B cell (primary cell): Measurements from ENCODE around the gene CCDC85C. TPM values are rescaled to one million over a fixed set of nuclear protein-coding genes. Genes with fewer than 3 reads are reported as not detected.
A peak's percentile ranks its signal among the peaks of the same experiment; 100 is the strongest.

Experiments used
- ATAC-seq: fragments of 200-7000 bp; cut with Tn5 transposase; one replicate; pipeline ENCODE4 v1.10.0; 2021; ENCODE audit warnings: low read depth, mild to moderate bottlenecking, moderate number of reproducible peaks, moderate library complexity
- CTCF ChIA-PET: fragments of 350-600 bp; sonication (Branson Sonifier 250); formaldehyde crosslinking; loops from one replicate; lab custom pipeline; 2021; ENCODE audit warnings: antibody characterized with exemption, inconsistent platforms; lab: Charles Lee
- POLR2A ChIA-PET: fragments of 350-600 bp; sonication (Branson Sonifier 250); formaldehyde crosslinking; loops from one replicate; lab custom pipeline; 2021; ENCODE audit warnings: antibody characterized with exemption; lab: Charles Lee
- DNase-seq: peaks from one replicate; pipeline ENCODE4 v3.0.0; 2013
- H2AFZ ChIP-seq: 2 replicates; pipeline ENCODE4 v1.6.1; 2012; ENCODE audit warnings: mild to moderate bottlenecking, low read depth, low read length; ENCODE audit not compliant: insufficient read depth, poor library complexity, severe bottlenecking
- H3K27ac ChIP-seq, 2 donors: 1 replicate in 1 of 2; 2 replicates in 1 of 2; pipeline ENCODE4 v1.5.1; 2012 to 2013; ENCODE audit warnings: low read length in 2 of 2, mild to moderate bottlenecking in 2 of 2, moderate library complexity in 1 of 2
- H3K27me3 ChIP-seq, 4 experiments: fragments of 200-600 bp in 1 of 4; sonication (generic) in 1 of 4; replicated peaks in 1 of 4; 1 replicate in 2 of 4; 2 replicates in 2 of 4; pipeline versions ENCODE4 v1.6.1 to v1.7.0; 2013 to 2016; ENCODE audit warnings: low read length in 3 of 4, mild to moderate bottlenecking in 2 of 4, mixed read lengths in 1 of 4, moderate library complexity in 1 of 4; ENCODE audit not compliant: insufficient read depth in 4 of 4, control insufficient read depth in 3 of 4; ENCODE audit errors: control extremely low read depth in 1 of 4
- H3K36me3 ChIP-seq, 2 experiments: replicated peaks in 1 of 2; 1 replicate in 1 of 2; 2 replicates in 1 of 2; pipeline versions ENCODE4 v1.6.1 to v1.7.1; 2013; ENCODE audit warnings: low read length in 1 of 2; ENCODE audit not compliant: insufficient read depth in 2 of 2, control insufficient read depth in 1 of 2; ENCODE audit errors: control extremely low read depth in 1 of 2, extremely low read depth in 1 of 2
- H3K4me1 ChIP-seq, 2 donors: fragments of 200-600 bp in 1 of 2; sonication (generic) in 1 of 2; 1 replicate in 1 of 2; 2 replicates in 1 of 2; pipeline versions ENCODE4 v1.5.1 to v1.6.1; 2013 to 2017; ENCODE audit warnings: low read length in 2 of 2; ENCODE audit not compliant: control insufficient read depth in 2 of 2, insufficient read depth in 2 of 2
- H3K4me2 ChIP-seq: replicated peaks from 2 replicates; pipeline ENCODE3; 2012; ENCODE audit warnings: mild to moderate bottlenecking, low read depth, low read length; ENCODE audit not compliant: poor library complexity, severe bottlenecking
- H3K4me3 ChIP-seq, 5 experiments: fragments of 200-600 bp in 1 of 5; sonication (generic) in 1 of 5; 1 replicate in 3 of 5; 2 replicates in 2 of 5; pipeline versions ENCODE4 v1.5.1 to v1.7.0; 2011 to 2016; ENCODE audit warnings: low read length in 4 of 5, mild to moderate bottlenecking in 4 of 5, low read depth in 2 of 5, control low read depth in 1 of 5, moderate library complexity in 1 of 5; ENCODE audit not compliant: insufficient read depth in 1 of 5; ENCODE audit errors: control extremely low read depth in 1 of 5, extremely low read depth in 1 of 5
- H3K79me2 ChIP-seq: fragments of 200-600 bp; sonication (generic); one replicate; pipeline ENCODE4 v1.6.0; 2016; ENCODE audit warnings: low read length; ENCODE audit not compliant: control insufficient read depth, insufficient read depth
- H3K9ac ChIP-seq: fragments of 200-600 bp; sonication (generic); 2 replicates; pipeline ENCODE4 v1.6.1; 2017; ENCODE audit warnings: mild to moderate bottlenecking, low read length, moderate library complexity
- H3K9me3 ChIP-seq, 3 donors: one replicate each; pipeline versions ENCODE4 v1.6.1 to v1.7.1; 2013; ENCODE audit warnings: low read length in 2 of 3; ENCODE audit not compliant: control insufficient read depth in 2 of 3, insufficient read depth in 1 of 3; ENCODE audit errors: control extremely low read depth in 1 of 3
- H4K20me1 ChIP-seq: 2 replicates; pipeline ENCODE4 v1.6.0; 2012; ENCODE audit warnings: mild to moderate bottlenecking, low read length; ENCODE audit not compliant: insufficient read depth, control insufficient read depth, poor library complexity, severe bottlenecking
- H3K27ac Mint-ChIP-seq: one replicate; pipeline ENCODE4 v1.8.0; 2021; ENCODE audit warnings: mixed read lengths
- H3K27me3 Mint-ChIP-seq: one replicate; pipeline ENCODE4 v1.8.0; 2021; ENCODE audit warnings: mixed read lengths
- H3K4me1 Mint-ChIP-seq: one replicate; pipeline ENCODE4 v1.8.0; 2021; ENCODE audit warnings: mixed read lengths
- H3K4me3 Mint-ChIP-seq: one replicate; pipeline ENCODE4 v1.8.0; 2021; ENCODE audit warnings: mixed read lengths
- H3K9me3 Mint-ChIP-seq: one replicate; pipeline ENCODE4 v1.8.0; 2022; ENCODE audit warnings: mixed read lengths; ENCODE audit not compliant: insufficient read depth
- CTCF ChIP-seq: fragments of 200-600 bp; IDR thresholded peaks from one replicate; pipeline ENCODE4 v1.8.0; 2022; ENCODE audit warnings: antibody characterized with exemption, mild to moderate bottlenecking
- EZH2 ChIP-seq: IDR thresholded peaks from 2 replicates; pipeline ENCODE4 v1.6.1; 2012; ENCODE audit warnings: borderline replicate concordance, low read depth, mild to moderate bottlenecking, moderate library complexity, low read length; ENCODE audit not compliant: insufficient read depth, poor library complexity, severe bottlenecking
- WGBS: methylation state at CpG from one replicate; pipeline ENCODE4 v1.1.5; 2013; ENCODE audit warnings: missing lambda C conversion rate; ENCODE audit not compliant: insufficient coverage; 5-methylcytosine and 5-hydroxymethylcytosine counted together
- intact Hi-C: fragments of 100-400 bp; cut with micrococcal nuclease; formaldehyde crosslinking; loops from one replicate; pipeline ENCODE4 v1.10.0; 2022
- polyA plus RNA-seq: library from polyadenylated mRNA; depleted of rRNA; stranded (reverse); fragments of >200 nt; gene quantifications from 2 replicates; pipeline ENCODE4 v1.2.3, GENCODE V29; 2012
- total RNA-seq, 2 donors: library from RNA; stranded (reverse); fragments of 120-200 nt in 1 of 2; gene quantifications; 1 replicate in 1 of 2; 2 replicates in 1 of 2; pipeline versions ENCODE4 v1.2.3 to v1.2.4, GENCODE V29; 2013 to 2022

CCDC85C gene
- total and polyA plus RNA-seq, 2 donors (not counting 1 experiment from before 2014, with no cell fraction given) = 0.52 to 2.7 TPM

- 80% methylated on average over 9 of the region's 10 CpGs for WGBS
- Histone ChIP-seq H3K9me3 (no peaks in the 10 kb centered on the region), H3K4me2 (no peak overlapping the region), H3K27me3 (no peaks in the 10 kb centered on the region), H2AFZ (no peak overlapping the region), H4K20me1 (no peaks in the 10 kb centered on the region), H3K4me1 (peaks cover 0 to 8% of the 10 kb centered on the region in 2 donors), H3K79me2 (no peaks in the 10 kb centered on the region), H3K27ac (no peak overlapping the region), H3K36me3 (no peaks in the 10 kb centered on the region), H3K4me3 (no peak overlapping the region), H3K9ac (no peak overlapping the region)
- Mint-ChIP-seq H3K9me3 (no peaks in the 10 kb centered on the region), H3K4me3 (no peak overlapping the region), H3K27ac (no peak overlapping the region), H3K27me3 (peaks cover 3% of the 10 kb centered on the region), H3K4me1 (peaks cover 9% of the 10 kb centered on the region)
- DNase-seq (no peak), ATAC-seq (no peak)
- TF ChIP-seq EZH2 (no peak), CTCF (no peak)
- intact Hi-C loops = no loop called here
- ChIA-PET CTCF (no interaction called here), POLR2A (no interaction called here)
Observed at GRCh38 chr14:99596071-99596627, 7.9 kb downstream of the CCDC85C start.

DNA sequence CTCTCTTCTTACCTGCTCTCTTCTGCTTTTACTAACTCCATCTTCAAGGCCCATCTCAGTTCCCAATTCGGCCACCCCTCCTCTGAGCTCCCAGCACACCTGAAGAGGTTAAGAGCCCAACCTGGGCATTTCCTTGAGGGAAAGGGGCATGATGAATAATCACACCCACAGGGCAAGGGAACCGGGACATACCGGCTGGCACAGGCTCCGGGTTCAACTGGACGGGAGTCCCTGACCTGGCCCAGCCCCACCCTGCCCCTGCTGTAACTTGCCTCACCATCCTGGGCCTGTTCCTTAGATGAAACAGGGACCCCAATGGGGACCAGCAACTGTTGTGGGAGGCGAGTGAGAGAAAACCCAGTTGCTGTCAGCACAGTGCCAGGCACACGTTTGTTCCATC, 8.5 kb downstream of the CCDC85C start:
- no peak overlapping the region for H3K4me3 ChIP-seq
- peak overlapping the region; percentile 46 for H3K4me2 ChIP-seq
- Mint-ChIP-seq H3K4me3 (peak overlapping the region; percentile 26), H3K4me1 (peaks cover 9% of the 10 kb centered on the region), H3K9me3 (no peaks in the 10 kb centered on the region), H3K27ac (no peak overlapping the region), H3K27me3 (peaks cover 3% of the 10 kb centered on the region)
- H3K9ac ChIP-seq = no peak overlapping the region
- ChIA-PET POLR2A (no interaction called here), CTCF (no interaction called here)
- WGBS = 93% methylated on average over 6 of the region's 7 CpGs
- peaks cover 0 to 8% of the 10 kb centered on the region in 2 donors for H3K4me1 ChIP-seq
- no peaks in the 10 kb centered on the region for H3K36me3 ChIP-seq
- intact Hi-C loops = no loop called here
- H4K20me1 ChIP-seq = no peaks in the 10 kb centered on the region
- no peak for DNase-seq
- H3K27ac ChIP-seq = no peak overlapping the region
- H3K79me2 ChIP-seq = no peaks in the 10 kb centered on the region
- no peaks in the 10 kb centered on the region for H3K27me3 ChIP-seq
- H2AFZ ChIP-seq = peak overlapping the region; percentile 51
- H3K9me3 ChIP-seq = no peaks in the 10 kb centered on the region
- no peak for ATAC-seq
- TF ChIP-seq EZH2 (no peak), CTCF (no peak)
